DMS79 (cell line): ENCODE measurements around the gene RGS14.
A peak's percentile ranks its signal among the peaks of the same experiment; 100 is the strongest.

Experiments
- DNase-seq: peaks from one replicate; lab custom pipeline; 2025; lab: John Stamatoyannopoulos, UW

RGS14 gene

DNA sequence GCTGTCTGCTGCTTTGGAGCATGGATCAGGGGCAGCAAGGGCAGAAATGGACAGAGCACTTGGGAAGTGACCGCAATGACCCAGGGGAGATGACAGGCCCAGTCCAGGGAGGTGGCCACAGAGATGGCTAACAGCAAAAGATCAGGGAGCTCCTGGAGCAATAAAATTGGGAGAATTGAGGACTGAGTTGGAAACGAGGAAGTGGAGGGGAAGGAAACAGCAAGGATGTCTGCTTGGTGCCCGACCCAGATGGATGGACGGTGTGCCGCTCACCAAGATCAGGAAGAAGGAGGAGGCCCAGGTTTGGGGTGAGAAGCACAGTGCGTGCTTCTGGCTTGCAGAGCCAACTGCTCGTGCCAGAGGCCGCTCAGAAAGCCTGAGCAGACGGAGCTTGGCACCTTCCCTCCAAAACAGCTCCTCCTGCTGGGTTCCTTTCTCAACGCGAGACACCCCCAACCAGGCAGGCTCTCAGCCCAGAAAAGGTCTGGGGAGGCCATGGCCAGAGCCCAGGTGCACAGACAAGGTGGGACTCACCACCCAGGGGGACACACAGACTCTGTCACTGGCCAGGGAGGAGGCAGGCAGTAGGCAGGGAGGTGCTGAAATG lies 24.8 kb downstream of the RGS14 start:
- no peak for DNase-seq

DNA sequence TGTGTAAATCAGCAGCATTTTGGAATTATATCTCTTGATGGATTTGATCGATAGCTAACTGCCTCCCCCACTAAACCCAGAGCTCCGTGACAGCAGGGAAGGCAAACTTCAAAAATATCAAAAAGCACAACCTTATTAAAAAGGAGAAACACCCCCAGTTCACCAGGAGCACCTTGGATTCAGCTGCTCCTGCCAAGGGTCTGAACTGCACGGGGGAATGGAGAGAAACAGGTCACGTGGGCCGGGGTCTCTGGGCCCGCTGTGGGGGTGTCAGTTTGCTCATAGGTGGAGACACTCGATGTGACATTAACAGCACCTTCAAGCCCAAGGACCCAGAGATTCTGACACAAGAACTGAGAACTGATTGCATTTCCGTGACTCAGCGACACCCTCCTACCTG lies 25.5 kb downstream of the RGS14 start:
- DNase-seq: no peak

DNA sequence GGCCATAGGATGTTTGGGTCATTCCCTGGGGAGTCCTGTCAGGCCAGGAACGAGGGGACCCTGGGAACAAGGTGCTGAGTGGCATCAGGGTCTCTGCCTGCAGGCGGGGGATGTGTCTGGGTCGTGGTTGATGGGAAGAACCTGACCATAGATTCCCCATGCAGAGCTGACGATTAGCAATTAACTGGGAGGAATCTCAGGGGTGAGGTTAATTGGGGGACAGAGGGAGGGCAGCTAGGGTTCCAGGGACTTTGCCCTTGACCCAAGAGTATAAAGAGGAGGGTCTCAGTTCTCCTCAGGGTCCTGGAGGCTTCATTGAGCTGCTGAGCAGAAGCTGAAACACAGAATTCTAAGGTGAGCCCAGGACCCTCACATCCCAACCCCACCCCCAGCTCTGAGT lies 26.4 kb downstream of the RGS14 start, which contains the start of gene SLC34A1:
SLC34A1 (plus strand) TSS at position 301 of the 400 bp plus-strand sequence. CDS start 1,308 bp downstream, outside the sequence.
- no peak for DNase-seq

DNA sequence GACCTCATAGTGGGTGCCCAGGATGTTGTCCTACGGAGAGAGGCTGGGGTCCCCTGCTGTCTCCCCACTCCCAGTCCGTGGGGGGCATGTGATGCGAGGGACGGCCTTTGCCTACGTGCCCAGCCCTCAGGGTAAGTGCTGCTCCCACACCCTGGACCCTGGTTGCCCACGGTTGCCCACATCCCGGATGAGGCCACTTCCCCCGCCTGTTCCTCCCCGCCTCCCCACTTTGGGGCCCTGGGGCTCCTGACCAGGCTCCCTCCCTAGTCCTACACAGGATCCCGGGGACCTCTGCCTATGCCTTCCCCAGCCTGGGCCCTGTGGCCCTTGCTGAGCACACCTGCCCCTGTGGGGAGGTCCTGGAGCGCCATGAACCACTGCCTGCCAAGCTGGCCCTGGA lies 28.0 kb downstream of the RGS14 start:
- DNase-seq: no peak

DNA sequence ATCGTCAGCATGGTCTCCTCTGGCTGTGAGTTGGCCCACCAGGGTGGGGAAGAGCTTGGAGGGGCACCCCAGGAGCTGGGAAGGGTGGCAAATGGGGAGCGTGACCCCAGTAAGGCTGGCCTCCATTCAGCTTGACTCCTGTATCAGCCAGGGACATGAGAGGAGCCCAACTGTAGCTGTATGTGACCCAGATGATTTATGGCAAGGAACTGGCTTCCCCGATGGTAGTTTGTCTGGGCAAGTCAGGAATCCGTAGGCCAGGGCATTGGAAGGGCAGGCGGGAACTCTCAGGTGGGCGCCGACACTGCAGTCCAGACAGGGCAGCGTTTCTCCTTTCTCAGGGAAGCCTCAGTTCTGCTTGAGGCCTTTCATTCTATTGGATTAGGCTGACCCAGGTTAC lies 28.8 kb downstream of the RGS14 start:
- DNase-seq: no peak

DNA sequence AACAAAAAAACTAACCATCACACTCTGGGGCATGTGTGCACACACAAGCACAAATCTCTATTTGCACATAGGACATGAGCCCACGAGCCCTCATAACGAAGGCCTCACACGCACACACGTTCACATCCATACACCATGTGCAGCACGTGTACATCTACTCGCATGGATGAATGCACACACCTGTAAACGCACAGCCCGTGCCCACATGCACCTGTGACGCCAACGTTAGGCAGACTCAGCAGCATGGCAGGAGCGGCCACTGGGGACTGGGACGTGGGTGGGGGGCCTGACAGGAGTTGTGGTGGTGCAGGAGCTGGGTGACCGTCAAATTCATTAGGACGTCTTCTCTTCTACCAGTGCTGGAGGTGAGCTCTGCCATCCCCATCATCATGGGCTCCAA lies 29.7 kb downstream of the RGS14 start:
- no peak for DNase-seq

DNA sequence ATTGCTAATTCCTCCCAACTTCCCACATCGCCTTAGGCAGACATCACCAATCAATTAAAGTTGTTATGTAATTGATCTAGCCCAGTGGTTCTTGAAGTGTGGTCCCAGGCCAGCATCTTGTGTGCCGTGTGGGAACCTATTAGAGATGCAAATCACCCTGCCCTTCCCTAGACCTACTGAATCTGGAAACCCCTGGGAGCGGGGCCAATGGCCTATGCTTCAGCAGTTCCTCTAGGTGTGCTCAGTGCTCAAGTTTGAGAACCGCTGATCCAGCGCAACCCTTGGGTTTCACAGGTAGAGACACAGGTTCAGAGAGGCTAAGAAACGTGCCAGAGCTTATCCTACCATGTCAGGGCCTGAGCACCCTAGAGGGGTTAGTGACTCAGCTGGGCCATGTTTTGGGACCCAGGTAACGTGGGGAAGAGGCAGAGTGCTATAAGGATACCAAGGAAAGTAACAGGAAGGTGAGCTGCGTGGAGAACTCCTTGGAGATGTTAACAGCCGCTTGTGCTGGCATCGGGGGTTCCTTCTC lies 30.9 kb downstream of the RGS14 start:
- no peak for DNase-seq

DNA sequence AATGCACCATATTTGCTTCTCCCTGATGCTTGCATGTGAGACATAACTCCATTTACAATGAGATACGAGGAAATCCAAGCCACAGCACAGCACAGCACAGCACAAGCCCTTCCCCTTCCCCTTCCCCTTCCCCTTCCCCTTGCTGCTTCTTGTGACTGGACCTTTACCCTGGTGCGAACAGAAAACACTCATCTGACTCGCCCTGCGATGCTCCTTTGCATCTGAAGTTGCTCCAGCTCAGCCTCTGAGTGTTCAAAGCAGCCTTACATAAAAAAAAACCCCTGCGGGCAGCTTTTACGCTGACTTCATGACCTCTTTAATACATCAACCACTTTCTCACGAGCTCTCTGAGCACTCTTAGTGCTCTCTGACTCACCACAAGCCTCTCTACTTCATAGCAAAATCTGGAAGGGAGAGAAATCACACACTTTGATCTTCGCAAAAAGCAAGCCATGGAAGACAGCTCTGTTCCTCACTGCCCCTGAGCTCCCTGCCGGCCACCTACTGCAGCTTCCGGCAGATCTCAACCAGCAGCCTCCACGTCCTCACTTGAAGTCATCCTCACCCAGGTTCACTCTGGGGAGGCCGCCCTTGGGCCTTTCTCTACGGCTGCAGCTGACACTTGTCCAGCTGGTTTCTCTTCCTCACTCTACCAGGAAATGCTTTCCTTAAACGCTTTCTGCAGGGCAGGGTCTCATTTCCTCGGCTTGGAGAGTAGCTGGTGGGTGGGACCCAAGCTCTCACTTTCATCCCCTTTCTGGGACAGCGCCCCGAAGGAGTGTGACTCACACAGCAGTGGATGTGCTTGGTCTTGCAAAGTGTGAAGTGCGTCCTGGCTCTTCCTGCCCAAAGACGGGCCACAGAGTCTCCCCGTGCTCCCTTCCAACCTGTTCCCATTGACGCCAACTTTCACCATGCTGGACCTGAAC lies 31.8 kb downstream of the RGS14 start:
- peak; percentile 77 for DNase-seq

DNA sequence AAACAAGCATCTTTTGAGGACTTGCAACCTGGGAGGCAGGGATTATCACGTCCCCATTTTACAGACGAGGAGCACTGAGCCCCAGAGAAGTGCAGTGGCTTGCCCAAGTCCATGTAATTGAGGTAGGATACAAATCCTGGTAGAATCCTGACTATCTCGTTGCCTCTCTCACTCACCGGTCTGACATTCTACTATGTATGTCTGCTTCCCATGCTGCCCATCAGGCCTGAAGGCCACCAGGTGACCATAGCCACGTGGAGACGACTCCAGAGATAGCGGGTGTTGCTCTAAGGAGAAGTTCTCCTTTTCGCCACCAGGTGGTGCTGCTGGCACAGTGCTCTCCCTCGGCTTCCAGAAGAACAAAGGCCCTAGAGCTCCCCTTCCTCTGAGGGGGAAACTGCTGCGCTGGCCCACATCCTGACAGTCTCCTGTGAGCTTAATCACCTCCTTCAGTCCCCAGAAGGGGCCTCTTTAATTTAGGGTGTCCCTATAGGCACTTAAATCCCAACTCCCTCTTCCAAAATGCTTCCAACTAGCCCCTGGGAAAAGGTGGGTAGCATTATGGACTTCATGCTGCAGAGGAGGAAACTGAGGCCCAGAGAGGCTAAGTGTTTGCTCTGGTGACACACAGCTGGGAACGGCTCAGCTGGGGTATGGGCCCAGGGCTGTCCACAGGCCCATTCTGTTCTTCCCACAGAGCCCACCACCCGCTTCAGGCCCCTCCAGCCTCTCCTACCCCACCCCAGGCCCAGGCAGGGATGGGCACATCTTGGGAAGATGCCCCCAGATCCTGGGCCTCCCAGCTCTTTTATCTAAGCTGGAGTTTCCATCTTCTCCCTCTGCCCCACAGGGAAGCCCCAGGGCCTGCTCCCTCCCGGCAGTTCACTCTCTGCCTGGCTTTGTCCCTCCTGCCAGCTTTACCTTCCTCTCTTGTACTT lies 32.9 kb downstream of the RGS14 start:
- peak; percentile 29 for DNase-seq

DNA sequence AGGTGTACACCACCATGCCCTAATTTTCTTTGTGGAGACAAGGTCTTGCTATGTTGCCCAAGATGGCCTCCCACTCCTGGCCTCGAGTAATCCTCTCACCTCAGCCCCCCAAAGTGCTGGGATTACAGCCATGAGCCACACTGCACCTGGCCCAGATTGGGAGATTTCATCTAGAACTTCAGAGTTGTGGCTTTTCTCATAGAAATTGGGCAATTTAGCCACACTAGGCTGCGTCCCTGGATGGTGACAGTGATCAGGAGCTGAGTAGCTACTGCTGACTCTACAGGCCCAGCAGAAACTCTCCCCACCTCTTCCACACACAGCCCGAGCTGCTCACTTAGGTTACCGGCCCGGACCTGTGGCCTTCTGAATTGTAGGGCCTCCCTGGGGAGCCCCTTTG lies 35.0 kb downstream of the RGS14 start:
- no peak for DNase-seq

DNA sequence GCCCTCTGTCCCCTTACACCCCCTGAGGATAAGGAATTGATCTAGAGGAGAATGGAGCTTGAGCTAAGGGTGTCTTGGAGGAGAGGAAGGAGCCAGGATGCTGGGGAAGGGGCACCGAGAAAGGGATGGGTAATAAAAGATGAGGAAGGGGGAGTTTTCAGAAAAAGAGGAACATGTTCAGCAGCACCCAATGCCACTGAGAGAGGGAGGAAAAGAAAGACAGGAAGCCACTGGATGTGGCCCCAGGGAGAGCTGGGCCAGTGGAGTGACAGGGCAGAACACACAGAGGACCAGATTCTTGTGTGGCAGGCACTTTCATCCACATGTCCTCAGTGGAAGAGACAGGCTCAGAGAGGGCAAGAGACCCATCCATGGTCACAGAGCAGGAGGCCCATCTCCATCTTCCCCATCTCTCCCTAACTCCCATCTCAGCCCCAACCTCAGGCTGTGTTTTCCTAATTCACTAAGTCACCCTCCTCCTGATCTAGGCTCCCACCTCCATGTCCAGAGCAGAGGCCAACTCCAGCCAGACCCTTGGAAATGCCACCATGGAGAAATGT lies 35.6 kb downstream of the RGS14 start:
- DNase-seq: no peak

DNA sequence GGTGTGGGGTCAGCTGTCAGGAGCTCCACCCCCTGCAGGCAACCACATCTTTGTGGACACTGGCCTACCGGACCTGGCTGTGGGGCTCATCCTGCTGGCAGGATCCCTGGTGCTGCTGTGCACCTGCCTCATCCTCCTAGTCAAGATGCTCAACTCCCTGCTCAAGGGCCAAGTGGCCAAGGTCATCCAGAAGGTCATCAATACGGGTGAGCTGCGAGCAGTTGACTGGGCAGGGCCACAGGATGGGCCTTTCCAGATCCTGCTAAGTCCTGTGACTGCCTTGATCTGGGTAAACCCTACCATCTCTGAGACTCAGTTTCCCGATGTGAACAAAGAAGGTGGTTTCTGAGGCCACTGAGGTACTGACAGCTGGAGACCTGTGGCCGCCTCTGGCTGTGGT lies 36.3 kb downstream of the RGS14 start:
- no peak for DNase-seq

DNA sequence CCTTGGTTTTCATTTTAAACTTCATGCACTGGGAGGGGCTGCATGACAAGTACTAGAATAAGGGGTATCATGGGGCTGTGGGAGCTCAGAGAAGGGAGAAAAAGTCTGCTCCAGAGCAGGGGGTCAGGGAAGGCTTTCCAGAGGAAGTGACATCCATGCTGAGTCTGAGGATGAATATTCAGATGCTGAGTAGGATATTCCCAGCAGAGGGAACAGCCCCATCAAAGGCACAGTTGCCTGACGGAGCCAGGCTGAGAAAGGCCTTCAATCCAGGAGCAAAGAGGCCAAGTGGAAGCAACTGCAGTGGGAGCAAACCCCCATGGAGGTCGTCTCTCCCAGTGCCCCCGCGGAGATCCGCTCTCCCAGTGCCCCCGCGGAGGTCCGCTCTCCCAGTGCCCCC lies 38.4 kb downstream of the RGS14 start:
- DNase-seq: no peak

DNA sequence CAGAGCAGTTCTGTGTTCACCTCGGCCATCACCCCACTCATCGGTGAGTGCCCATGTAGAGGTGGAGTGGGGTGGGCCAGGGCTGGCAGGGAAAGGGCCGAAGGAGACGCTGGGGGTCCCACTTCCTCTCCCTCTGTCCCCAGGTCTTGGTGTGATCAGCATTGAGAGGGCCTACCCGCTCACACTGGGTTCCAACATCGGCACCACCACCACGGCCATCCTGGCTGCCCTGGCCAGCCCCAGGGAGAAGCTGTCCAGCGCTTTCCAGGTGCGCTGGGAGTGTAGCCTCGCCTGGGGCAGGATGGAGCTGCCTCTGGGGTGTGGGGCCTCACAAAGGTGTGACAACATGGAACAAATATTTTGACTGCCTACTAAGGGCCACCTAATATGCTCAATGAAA lies 39.1 kb downstream of the RGS14 start:
- DNase-seq: no peak

DNA sequence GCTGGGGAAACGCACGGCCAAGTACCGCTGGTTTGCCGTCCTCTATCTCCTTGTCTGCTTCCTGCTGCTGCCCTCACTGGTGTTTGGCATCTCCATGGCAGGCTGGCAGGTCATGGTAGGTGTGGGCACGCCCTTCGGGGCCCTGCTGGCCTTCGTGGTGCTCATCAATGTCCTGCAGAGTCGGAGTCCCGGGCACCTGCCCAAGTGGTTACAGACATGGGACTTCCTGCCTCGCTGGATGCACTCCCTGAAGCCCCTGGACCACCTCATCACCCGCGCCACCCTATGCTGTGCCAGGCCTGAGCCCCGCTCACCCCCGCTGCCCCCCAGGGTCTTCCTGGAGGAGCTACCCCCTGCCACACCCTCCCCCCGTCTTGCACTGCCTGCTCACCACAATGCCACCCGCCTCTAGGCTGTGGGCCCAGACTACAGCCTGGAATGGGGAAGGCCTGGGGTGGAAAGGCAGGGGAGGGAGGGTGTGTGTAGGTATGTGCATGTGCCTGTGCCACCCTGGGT lies 40.2 kb downstream of the RGS14 start:
- DNase-seq: no peak

DNA sequence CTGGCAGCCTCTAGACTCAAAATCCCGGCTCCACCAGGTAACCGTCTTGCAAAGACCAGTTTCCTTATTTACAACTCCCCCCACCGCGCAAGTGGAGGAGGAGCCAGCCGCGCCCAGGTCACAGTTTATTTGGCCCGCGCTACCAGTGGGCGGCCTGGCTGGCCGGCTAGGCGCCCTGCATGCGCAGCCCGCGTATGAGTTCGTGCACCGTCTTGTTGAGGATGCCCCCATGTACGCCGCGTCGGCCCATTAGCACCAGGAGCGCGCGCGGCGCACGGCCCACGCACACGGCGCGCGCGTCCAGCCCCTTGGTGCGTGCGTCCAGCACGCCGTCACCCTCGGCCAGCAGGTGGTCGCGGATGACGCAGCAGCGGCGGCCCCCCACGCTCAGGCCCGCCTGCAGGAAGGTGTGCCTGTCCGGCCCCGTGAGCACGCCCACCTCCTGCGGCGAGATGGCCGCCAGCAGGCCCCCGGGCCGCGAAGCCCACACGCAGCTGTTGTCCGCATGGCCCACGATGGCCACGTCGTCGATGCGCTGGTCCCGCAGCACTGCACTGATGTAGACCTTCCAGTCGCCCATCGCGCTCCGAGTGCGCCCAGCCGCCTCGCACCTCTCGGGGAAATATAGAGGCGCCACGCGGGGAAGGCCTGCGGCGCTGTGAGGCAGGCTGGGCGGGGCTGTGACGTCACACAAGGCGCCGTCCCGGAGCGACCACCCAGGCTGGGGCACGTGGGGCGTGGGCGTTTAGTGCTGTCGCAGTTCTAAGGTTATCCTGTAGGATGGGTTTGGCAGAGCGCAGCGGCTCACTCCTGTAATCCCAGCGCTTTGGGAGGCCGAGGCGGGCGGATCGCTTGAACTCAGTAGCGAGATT lies 42.5 kb downstream of the RGS14 start, which contains the start of gene PFN3:
PFN3 (minus strand) TSS at position 665 of the 872 bp plus-strand sequence; CDS start at position 580, 85 bp downstream.
- DNase-seq: no peak

DNA sequence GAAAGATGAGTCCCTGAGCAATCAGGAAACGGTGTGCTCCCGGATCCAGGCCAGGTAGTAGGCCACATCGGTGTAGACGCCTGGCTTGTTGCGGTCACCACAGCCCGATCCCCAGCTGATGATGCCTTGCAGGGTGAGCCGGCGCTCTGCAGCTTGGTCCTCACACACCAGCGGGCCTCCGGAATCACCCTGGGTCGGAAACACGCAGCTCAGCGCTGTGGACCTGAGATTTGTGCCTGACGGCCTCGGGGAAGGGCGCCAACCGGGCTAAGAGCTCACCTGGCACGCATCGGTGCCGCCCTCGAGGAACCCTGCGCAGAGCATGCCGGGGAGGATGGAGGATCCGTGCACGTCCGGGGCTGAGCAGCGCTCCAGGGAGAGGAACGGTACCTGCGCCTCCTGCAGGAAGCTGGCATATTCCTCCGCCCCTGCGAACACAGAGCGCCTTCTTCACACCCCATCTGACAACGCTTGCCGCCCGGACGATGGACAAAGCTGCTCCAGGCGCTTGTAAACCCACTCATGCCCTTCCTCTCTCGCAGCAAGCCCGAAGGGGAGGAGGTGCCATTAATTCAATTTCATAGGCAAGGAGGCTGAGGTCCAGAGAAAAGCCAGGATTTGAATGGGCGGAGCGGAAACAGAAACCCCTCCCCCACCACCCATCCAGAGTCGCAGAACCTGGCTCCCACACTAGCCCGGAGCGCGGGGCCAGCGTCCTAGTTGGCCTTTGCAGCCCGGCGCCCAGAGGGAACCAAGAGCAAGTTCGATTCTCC lies 44.7 kb downstream of the RGS14 start:
- DNase-seq: peak; percentile 53

DNA sequence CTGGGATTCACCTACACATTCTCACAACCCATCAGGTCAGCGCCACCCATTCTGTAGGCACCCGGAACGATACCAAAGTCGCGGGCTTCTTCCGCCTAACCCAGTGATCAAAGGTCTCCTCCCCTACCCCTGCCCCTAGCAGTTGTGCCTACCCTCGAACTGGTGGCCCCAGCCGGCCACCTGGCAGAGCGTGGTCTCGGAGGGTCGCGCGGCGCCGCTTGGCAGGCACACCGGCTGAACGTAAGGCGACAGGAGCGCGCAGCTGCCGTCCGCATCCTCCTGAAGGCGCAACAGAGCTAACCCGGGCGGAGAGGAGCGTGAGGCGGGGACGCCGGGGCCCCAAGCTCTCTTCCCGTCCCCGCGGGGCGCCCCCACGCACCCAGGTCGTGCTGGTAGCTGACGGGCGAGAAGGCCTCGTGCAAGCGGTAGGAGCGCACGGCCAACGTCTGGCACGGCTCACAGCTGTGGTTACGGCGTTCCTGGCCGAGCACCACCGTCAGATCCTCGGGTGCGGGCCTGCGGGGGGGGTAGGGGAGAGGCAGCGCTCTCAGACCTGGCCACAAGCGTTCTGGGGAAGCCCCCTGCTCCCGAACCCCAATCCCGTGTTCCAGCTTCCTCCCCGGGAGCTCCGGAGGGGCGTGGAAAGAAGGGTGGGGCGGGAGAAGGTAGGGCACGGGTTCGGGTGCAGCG lies 45.5 kb downstream of the RGS14 start:
- peak; percentile 22 for DNase-seq
